ENCODE results near the gene JPH2.
A peak's percentile ranks its signal among the peaks of the same experiment; 100 is the strongest.

Gene JPH2

GRCh38 chr20:44120676-44121425 is 66.1 kb downstream of the JPH2 start:
- no peak for DNase-seq

GRCh38 chr20:44118185-44119033 is 68.6 kb downstream of the JPH2 start:
- DNase-seq: no peak

- no peak for DNase-seq
Measured at GRCh38 chr20:44117296-44118184, 69.4 kb downstream of the JPH2 start.

GRCh38 chr20:44115762-44116644 is 71.0 kb downstream of the JPH2 start:
- DNase-seq: no peak

GRCh38 chr20:44115181-44115580 is 71.8 kb downstream of the JPH2 start:
- no peak for DNase-seq

- DNase-seq: peak; percentile 36
Measured at GRCh38 chr20:44113618-44114376, 73.2 kb downstream of the JPH2 start.

GRCh38 chr20:44112889-44113617 is 73.9 kb downstream of the JPH2 start:
- DNase-seq: no peak

GRCh38 chr20:44112456-44112855 is 74.5 kb downstream of the JPH2 start:
- DNase-seq: no peak

GRCh38 chr20:44111712-44112335 is 75.2 kb downstream of the JPH2 start:
- DNase-seq: no peak

- no peak for DNase-seq
Measured at GRCh38 chr20:44110816-44111568, 76.0 kb downstream of the JPH2 start.

GRCh38 chr20:44109951-44110361 is 77.0 kb downstream of the JPH2 start:
- no peak for DNase-seq

- no peak for DNase-seq
Measured at GRCh38 chr20:44106615-44107014, 80.4 kb downstream of the JPH2 start.

GRCh38 chr20:44104798-44105517 is 82.0 kb downstream of the JPH2 start:
- DNase-seq: peak; percentile 74

- DNase-seq: no peak
Measured at GRCh38 chr20:44102582-44102981, 84.4 kb downstream of the JPH2 start.

- DNase-seq: no peak
Measured at GRCh38 chr20:44099832-44100231, 87.2 kb downstream of the JPH2 start.

GRCh38 chr20:44098657-44099056 is 88.3 kb downstream of the JPH2 start:
- no peak for DNase-seq

- no peak for DNase-seq
Measured at GRCh38 chr20:44098256-44098630, 88.7 kb downstream of the JPH2 start.

GRCh38 chr20:44097521-44098255 is 89.3 kb downstream of the JPH2 start:
- DNase-seq: no peak
